ENCODE results near the gene POLH.

DNA sequence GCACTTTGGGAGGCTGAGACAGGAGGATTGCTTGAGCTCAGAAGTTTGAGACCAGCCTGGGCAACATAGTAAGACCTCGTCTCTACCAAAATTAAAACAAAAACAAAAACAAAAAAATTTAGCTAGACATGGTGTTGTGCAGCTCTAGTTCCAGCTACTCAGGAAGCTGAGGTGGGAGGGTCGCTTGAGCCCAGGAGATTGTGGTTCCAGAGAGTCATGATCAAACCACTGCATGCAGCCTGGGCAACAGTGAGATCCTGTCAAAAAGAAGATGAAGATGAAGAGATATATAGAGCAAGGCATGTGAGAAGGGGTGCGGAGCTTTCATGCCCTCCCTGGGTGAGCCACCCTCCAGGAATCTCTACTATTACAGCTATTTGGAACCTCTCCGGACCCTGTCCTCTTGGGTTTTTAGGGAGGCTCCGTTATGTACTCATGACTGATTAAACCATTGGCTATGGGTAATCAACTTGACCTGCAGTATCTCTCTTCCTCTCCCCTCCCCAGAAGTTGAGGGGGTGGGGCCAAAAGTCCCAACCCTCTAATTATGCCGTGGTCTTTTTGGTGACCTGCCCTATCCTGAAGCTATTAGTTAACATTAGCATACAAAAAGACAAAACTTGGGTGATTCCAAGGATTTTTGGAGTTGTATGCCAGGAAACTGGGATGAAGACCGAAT lies 9.0 kb downstream of the POLH start:
- no peak for TF ChIP-seq PRMT5 (CRISPR knock-in tag; IDR thresholded peaks at IDR 0.05)
- no peak for TF ChIP-seq PURB (CRISPR knock-in tag; IDR thresholded peaks at IDR 0.05; ENCODE audit: low read depth)
- no peak for TF ChIP-seq SREBF2 (CRISPR knock-in tag; IDR thresholded peaks at IDR 0.05)
- TF ChIP-seq, protein P1, sequence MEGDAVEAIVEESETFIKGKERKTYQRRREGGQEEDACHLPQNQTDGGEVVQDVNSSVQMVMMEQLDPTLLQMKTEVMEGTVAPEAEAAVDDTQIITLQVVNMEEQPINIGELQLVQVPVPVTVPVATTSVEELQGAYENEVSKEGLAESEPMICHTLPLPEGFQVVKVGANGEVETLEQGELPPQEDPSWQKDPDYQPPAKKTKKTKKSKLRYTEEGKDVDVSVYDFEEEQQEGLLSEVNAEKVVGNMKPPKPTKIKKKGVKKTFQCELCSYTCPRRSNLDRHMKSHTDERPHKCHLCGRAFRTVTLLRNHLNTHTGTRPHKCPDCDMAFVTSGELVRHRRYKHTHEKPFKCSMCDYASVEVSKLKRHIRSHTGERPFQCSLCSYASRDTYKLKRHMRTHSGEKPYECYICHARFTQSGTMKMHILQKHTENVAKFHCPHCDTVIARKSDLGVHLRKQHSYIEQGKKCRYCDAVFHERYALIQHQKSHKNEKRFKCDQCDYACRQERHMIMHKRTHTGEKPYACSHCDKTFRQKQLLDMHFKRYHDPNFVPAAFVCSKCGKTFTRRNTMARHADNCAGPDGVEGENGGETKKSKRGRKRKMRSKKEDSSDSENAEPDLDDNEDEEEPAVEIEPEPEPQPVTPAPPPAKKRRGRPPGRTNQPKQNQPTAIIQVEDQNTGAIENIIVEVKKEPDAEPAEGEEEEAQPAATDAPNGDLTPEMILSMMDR (IDR thresholded peaks at IDR 0.05 in 2 of 3, conservative IDR thresholded peaks at IDR 0.05 in 1 of 3; ENCODE audit: insufficient read depth in 2 of 3, low read depth in 1 of 3, low read length in 3 of 3): no peak
- no peak for TF ChIP-seq BCLAF1 (IDR thresholded peaks at IDR 0.05; ENCODE audit: borderline replicate concordance in 1 of 2, control insufficient read depth in 1 of 2, low read depth in 2 of 2, low read length in 1 of 2)
- no peak for TF ChIP-seq ARNT (IDR thresholded peaks at IDR 0.05)
- no peak for TF ChIP-seq ZNF140 (CRISPR knock-in tag; IDR thresholded peaks at IDR 0.05)
- no peak for TF ChIP-seq ZNF23 (CRISPR knock-in tag; IDR thresholded peaks at IDR 0.05)
- no peak for TF ChIP-seq SRSF1 (IDR thresholded peaks at IDR 0.05; ENCODE audit: low read depth, low read length)
- no peak for TF ChIP-seq ZNF274 (IDR thresholded peaks at IDR 0.05; ENCODE audit: borderline replicate concordance, low read depth, low read length)
- TF ChIP-seq EP300 (IDR thresholded peaks at IDR 0.05; ENCODE audit: low read length): no peak
- no peak for TF ChIP-seq ZKSCAN1 (IDR thresholded peaks at IDR 0.05; ENCODE audit: low read depth, low read length)
- no peak for TF ChIP-seq MXI1 (IDR thresholded peaks at IDR 0.05; ENCODE audit: low read depth, low read length)
